NB4 (cell line): ENCODE results near the gene FHIT.

Experiments
- DNase-seq: peaks from one replicate; pipeline ENCODE4 v3.0.0; 2010; ENCODE audit warnings: low read depth
- H3K4me3 ChIP-seq: one replicate; pipeline ENCODE4 v1.5.1; 2011; ENCODE audit warnings: mild to moderate bottlenecking, low read depth, low read length, moderate library complexity
- MYC ChIP-seq: IDR thresholded peaks from 2 replicates; pipeline ENCODE4 v1.6.1; 2011; ENCODE audit warnings: low read depth, low read length
- POLR2A ChIP-seq: IDR thresholded peaks from 2 replicates; pipeline ENCODE4 v1.6.1; 2011; ENCODE audit warnings: mild to moderate bottlenecking; ENCODE audit not compliant: insufficient read length; ENCODE audit errors: extremely low read depth
- TF ChIP-seq, protein P1 (sequence below): IDR thresholded peaks from one replicate; pipeline ENCODE4 v1.5.1; 2012; ENCODE audit warnings: low read depth, low read length
- TF ChIP-seq, protein P2 (sequence below): IDR thresholded peaks from 2 replicates; pipeline ENCODE4 v1.6.1; 2011; ENCODE audit warnings: low read depth, low read length

The FHIT gene

DNA sequence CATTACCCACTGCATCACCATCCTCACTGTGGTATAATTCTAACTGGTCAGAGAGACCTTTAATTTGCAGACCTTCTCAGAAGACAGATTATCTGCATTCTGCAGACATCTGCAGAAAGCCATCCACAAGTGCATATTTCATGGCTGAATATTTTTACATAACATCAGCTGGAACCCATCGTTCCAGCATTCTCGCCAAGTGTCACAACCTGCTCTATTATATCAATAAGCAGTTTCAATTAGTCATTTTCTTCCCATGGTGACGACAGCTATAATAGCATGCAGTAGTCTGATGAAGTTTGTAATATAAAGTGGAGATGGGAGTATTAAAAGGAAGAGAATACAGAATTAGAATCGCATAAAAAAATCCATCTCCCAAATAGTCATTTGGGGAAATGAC, 334.7 kb downstream of the FHIT start:
- TF ChIP-seq, protein P1, sequence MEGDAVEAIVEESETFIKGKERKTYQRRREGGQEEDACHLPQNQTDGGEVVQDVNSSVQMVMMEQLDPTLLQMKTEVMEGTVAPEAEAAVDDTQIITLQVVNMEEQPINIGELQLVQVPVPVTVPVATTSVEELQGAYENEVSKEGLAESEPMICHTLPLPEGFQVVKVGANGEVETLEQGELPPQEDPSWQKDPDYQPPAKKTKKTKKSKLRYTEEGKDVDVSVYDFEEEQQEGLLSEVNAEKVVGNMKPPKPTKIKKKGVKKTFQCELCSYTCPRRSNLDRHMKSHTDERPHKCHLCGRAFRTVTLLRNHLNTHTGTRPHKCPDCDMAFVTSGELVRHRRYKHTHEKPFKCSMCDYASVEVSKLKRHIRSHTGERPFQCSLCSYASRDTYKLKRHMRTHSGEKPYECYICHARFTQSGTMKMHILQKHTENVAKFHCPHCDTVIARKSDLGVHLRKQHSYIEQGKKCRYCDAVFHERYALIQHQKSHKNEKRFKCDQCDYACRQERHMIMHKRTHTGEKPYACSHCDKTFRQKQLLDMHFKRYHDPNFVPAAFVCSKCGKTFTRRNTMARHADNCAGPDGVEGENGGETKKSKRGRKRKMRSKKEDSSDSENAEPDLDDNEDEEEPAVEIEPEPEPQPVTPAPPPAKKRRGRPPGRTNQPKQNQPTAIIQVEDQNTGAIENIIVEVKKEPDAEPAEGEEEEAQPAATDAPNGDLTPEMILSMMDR, result no peak
- TF ChIP-seq MYC (no peak), POLR2A (no peak)
- TF ChIP-seq, protein P2, sequence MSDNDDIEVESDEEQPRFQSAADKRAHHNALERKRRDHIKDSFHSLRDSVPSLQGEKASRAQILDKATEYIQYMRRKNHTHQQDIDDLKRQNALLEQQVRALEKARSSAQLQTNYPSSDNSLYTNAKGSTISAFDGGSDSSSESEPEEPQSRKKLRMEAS, result no peak
- DNase-seq, result no peak
- no peak overlapping the region for H3K4me3 ChIP-seq

DNA sequence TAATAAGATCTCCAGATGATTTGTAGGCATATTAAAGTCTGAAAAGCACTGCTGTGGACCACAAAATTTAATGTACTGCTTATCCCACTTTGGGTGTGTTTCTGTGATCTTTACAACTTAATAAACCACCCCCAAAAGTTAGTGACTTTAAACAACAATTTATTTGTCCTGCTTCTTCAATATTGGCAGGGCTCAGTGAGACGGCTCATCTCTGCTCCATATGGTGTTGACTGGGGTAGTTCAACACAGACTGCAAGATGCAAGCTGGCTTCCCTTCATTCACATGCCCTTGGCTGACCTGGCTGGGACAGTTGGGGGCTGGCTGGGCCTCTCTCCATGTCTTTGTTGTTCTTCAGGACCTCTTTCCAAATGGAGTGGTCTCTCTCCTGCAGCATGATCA, 337.8 kb downstream of the FHIT start:
- TF ChIP-seq POLR2A (no peak), MYC (no peak)
- TF ChIP-seq, protein P2, result no peak
- TF ChIP-seq, protein P1, result no peak
- DNase-seq, result no peak

DNA sequence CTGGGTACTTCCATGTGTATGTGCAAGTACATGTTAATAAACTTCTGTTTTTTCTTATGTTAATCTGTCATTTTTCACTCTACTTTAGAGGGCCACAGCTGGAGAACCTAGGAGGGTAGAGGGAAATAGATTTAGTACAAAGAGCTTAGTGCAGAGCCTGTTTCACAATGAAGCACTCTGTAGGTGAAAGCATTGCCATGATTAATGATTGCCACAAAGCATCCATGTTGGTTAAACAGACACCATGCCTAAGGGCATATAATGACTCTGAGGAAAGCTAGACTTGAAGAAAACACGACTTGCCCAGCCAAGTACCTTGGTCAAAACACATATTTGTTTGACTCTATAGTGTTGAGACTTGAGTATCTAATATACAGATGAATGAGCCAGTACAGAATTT, 338.4 kb downstream of the FHIT start:
- DNase-seq, result no peak
- TF ChIP-seq, protein P1, result no peak
- TF ChIP-seq, protein P2, result no peak
- TF ChIP-seq POLR2A (no peak), MYC (no peak)
- no peak overlapping the region for H3K4me3 ChIP-seq

More for the DNA sequence above, 337.8 kb downstream of the FHIT start:
- no peak overlapping the region for H3K4me3 ChIP-seq

DNA sequence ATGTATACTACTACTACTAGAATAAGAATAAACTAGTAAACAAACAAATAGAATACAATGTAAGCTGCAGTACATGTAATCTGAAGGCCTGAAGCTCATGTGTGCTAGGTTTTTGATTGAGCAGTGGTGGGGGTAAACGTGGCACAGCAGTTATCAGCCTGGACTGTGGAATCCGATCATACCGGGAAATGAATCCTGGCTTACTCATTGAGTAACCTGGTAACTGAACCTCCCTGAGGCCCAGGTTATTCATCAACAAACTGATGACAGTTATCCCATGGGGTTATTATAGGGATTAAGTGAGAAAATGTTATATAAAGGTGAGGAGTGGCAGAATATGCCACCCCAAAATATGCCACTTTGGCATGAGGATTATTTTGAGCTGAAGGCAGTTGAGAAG, 339.1 kb downstream of the FHIT start:
- TF ChIP-seq, protein P1, result no peak
- TF ChIP-seq, protein P2, result no peak
- no peak for TF ChIP-seq POLR2A
- TF ChIP-seq MYC, result no peak
- no peak for DNase-seq
- H3K4me3 ChIP-seq, result no peak overlapping the region

DNA sequence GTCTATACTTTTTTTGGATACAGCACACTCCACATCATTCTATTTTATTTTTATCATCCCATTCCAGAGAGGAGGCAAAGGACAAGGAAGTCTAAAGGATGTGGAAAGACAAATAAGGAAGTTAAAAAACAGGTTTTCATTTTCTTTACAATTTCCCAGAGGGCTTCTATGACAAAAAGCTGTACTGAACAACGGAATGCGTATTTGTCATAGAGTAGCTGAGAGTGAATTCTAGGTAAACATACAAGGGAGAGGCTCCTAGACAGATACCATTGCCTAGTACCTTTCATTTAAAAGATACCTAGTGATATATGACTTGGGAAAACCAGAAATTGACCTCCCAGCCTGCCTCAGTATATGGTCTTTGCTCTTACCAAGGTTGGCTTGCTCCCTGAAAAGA, 341.7 kb downstream of the FHIT start:
- TF ChIP-seq, protein P1, result no peak
- TF ChIP-seq POLR2A (no peak), MYC (no peak)
- TF ChIP-seq, protein P2, result no peak
- no peak overlapping the region for H3K4me3 ChIP-seq
- DNase-seq, result no peak

DNA sequence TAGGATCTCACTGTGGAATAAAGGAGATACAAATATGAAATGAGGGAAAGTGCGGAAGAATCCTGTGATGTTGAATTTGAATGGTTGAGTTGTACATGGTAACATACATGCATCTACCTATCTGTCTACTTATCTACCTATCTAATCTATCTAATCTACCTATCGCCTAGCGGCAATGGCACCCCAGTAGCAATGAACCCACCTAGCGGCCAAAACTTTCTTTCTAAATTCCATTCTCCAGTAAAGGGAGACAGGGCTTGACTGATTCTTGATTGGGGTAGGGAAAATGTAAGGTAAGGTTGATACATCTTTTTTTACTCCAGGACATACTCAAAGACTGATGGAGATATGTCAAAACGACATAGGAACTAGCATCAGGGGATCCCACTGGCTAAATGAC, 345.0 kb downstream of the FHIT start:
- DNase-seq, result no peak
- TF ChIP-seq, protein P2, result no peak
- H3K4me3 ChIP-seq, result no peak overlapping the region
